Duodenal mucosa (tissue), 2 donors: Measurements from ENCODE around the gene TNNT1.

Experiments
- H3K27ac ChIP-seq: one replicate; pipeline ENCODE4 v1.7.0; 2013; ENCODE audit warnings: low read depth, low read length
- H3K27me3 ChIP-seq, 2 donors: one replicate each; pipeline ENCODE4 v1.7.0; 2013; ENCODE audit warnings: low read length in 2 of 2, control low read depth in 1 of 2; ENCODE audit not compliant: insufficient read depth in 2 of 2, control insufficient read depth in 1 of 2
- H3K36me3 ChIP-seq, 2 donors: one replicate each; pipeline ENCODE4 v1.7.0; 2013; ENCODE audit warnings: low read length in 2 of 2, control low read depth in 1 of 2; ENCODE audit not compliant: insufficient read depth in 2 of 2, control insufficient read depth in 1 of 2
- H3K4me1 ChIP-seq, 2 donors: one replicate each; pipeline ENCODE4 v1.7.0; 2013; ENCODE audit warnings: low read length in 2 of 2, control low read depth in 1 of 2; ENCODE audit not compliant: insufficient read depth in 2 of 2, control insufficient read depth in 1 of 2
- H3K4me3 ChIP-seq, 2 donors: one replicate each; pipeline ENCODE4 v1.7.0; 2013; ENCODE audit warnings: low read length in 2 of 2, low read depth in 1 of 2
- H3K9ac ChIP-seq, 2 donors: one replicate each; pipeline ENCODE4 v1.7.0; 2013; ENCODE audit warnings: low read length in 2 of 2, low read depth in 1 of 2
- H3K9me3 ChIP-seq, 2 donors: one replicate each; pipeline ENCODE4 v1.7.0; 2013; ENCODE audit warnings: low read length in 2 of 2, control low read depth in 1 of 2; ENCODE audit not compliant: control insufficient read depth in 1 of 2

TNNT1 gene

DNA sequence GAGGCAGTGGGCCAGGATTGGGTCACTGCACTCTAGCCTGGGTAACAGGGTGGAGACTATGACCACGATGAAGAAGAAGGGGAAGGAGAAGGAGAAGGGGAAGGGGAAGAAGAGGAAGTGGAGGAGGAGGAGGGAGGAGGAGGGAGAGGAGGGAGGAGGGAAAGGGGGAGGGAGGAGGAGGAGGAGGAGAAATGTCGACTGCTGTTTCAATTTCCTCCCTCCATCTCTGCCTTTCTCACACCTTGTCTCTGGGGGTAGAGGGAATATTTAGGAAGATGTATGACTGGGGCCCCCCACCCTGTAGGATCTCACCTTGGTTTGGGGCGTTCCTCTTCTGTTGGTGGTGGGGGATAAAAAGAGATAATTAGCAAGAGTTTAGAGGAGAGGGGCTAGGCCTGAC lies 3.8 kb downstream of the TNNT1 start:
- Histone ChIP-seq H3K9ac (no peak overlapping the region), H3K4me3 (no peak overlapping the region), H3K4me1 (no peaks in the 10 kb centered on the region), H3K27me3 (peaks cover 29% of the 10 kb centered on the region in 2 donors), H3K36me3 (no peaks in the 10 kb centered on the region), H3K27ac (no peak overlapping the region), H3K9me3 (no peaks in the 10 kb centered on the region)

DNA sequence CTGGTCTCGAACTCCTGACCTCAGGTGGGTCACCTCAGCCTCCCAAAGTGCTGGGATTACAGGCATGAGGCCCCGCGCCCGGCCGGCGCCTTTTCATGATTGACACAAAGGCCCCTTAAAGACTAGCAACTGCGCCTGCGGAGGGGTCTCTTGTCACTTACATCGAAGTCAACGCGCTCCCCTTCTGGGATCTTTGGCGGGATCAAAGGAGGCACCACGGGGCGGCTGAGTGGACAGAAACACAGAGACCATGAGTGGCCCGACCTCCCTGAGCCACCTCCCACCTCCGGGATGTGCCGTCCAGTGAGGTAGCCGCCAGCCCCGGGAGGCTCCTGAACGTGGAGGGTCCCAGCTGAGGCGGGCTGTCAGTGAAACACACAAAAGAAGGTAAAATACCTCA lies 7.3 kb downstream of the TNNT1 start:
- no peaks in the 10 kb centered on the region for H3K36me3 ChIP-seq

GRCh38 chr19:55137915-55138314 lies 11.1 kb downstream of the TNNT1 start:
- H3K27ac ChIP-seq: no peak overlapping the region
- peaks cover 10 to 28% of the 10 kb centered on the region in 2 donors for H3K27me3 ChIP-seq
- no peak overlapping the region for H3K9ac ChIP-seq
- no peak overlapping the region for H3K4me3 ChIP-seq
- no peaks in the 10 kb centered on the region for H3K36me3 ChIP-seq
- no peaks in the 10 kb centered on the region for H3K4me1 ChIP-seq
- H3K9me3 ChIP-seq: no peaks in the 10 kb centered on the region

More for the DNA sequence above, 7.3 kb downstream of the TNNT1 start:
- Histone ChIP-seq H3K9me3 (no peaks in the 10 kb centered on the region), H3K27ac (no peak overlapping the region), H3K9ac (no peak overlapping the region), H3K4me3 (no peak overlapping the region), H3K27me3 (peaks cover 11 to 23% of the 10 kb centered on the region in 2 donors), H3K4me1 (no peaks in the 10 kb centered on the region)

GRCh38 chr19:55136399-55137102 lies 12.5 kb downstream of the TNNT1 start:
- H3K27me3 ChIP-seq: peaks cover 10 to 27% of the 10 kb centered on the region in 2 donors
- H3K9ac ChIP-seq: no peak overlapping the region
- no peaks in the 10 kb centered on the region for H3K4me1 ChIP-seq
- H3K36me3 ChIP-seq: no peaks in the 10 kb centered on the region
- no peak overlapping the region for H3K27ac ChIP-seq
- H3K9me3 ChIP-seq: no peaks in the 10 kb centered on the region
- H3K4me3 ChIP-seq: no peak overlapping the region

DNA sequence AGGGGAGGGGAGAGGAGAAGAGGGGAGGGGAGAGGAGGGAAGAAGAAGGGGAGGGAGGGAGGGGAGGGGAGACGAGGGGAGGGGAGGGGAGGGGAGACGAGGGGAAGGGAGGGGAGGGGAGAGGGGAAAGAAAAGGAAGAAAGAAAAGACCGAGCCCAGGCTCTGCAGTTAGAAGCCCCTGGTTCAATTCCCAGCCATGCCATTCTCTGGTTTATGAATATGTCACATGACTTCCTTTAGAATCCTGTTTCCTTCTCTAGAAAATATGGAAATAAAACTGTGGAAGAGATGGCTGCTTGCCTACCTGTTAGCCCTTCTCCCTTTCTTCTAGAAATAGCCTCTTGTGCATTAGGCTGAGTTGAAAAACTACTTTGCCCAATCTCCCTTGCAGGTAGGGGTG lies 14.3 kb downstream of the TNNT1 start:
- no peak overlapping the region for H3K27ac ChIP-seq
- H3K36me3 ChIP-seq: no peaks in the 10 kb centered on the region
- no peaks in the 10 kb centered on the region for H3K4me1 ChIP-seq
- no peak overlapping the region for H3K9ac ChIP-seq
- H3K27me3 ChIP-seq: peaks cover 10 to 27% of the 10 kb centered on the region in 2 donors
- no peak overlapping the region for H3K4me3 ChIP-seq
- H3K9me3 ChIP-seq: no peaks in the 10 kb centered on the region

DNA sequence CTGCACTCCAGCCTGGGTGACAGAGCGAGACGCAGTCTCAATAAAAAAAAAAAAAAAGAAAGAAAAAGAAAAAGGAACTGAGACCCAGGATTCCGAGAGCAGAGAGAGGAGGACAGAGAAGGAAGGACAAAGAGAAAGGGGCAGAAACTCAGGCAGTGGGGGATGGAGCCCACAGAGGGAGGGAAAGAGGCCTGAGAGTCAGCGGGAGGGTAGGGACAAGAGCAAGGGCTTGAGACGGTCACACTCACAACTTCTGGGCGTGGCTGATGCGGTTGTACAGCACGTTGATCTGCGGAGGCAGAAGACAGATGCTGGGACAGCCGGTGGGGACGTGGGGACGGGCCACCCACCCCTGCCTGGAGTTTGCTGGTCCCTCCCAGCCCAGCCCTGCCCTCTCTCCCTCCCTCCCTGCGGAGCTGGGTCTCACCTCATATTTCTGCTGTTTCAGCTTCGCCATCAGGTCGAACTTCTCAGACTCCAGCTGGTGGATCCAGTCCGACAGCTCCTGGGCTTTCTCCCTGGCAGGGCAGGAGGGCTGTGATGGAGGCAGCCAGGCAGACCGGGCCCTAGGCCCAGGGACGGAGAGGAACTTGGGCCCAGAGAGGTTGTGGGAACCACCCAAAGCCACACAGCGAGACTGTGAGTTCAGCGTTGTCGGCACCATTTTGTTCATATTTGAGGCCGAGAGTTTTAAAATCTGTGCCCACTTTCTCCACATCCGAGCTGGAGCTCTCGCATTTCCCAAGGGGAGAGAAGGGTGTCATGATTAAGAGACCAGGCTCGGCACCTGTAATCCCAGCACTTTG lies 15.2 kb downstream of the TNNT1 start:
- no peaks in the 10 kb centered on the region for H3K9me3 ChIP-seq
- no peak overlapping the region for H3K4me3 ChIP-seq
- no peaks in the 10 kb centered on the region for H3K4me1 ChIP-seq
- H3K27ac ChIP-seq: no peak overlapping the region
- H3K36me3 ChIP-seq: no peaks in the 10 kb centered on the region
- H3K27me3 ChIP-seq: peaks cover 10 to 24% of the 10 kb centered on the region in 2 donors
- no peak overlapping the region for H3K9ac ChIP-seq

- peaks cover 10 to 24% of the 10 kb centered on the region in 2 donors for H3K27me3 ChIP-seq
- H3K36me3 ChIP-seq: no peaks in the 10 kb centered on the region
- H3K27ac ChIP-seq: no peak overlapping the region
These were observed 16.4 kb downstream of the TNNT1 start for GRCh38 chr19:55132453-55133129.

DNA sequence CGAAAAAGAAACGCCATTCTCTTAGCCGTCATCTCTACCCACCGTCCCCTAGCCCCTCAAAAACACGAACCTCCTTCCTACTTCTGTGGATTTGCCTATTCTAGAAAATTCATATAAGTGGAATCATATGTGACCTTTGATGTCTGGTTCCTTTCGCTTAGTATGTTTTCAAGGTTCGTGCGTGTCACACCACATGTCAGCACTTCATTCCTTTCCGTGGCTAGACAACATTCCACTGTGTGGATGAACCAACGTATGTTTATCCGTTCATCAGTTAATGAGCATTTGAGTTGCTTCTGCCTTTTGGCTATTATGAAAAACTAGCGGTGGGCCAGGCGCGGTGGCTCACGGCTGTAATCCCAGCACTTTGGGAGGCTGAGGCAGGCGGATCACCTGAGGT lies 17.6 kb downstream of the TNNT1 start:
- no peaks in the 10 kb centered on the region for H3K4me1 ChIP-seq
- H3K9me3 ChIP-seq: no peaks in the 10 kb centered on the region
- H3K27me3 ChIP-seq: peaks cover 4 to 17% of the 10 kb centered on the region in 2 donors
- no peak overlapping the region for H3K9ac ChIP-seq
- no peak overlapping the region for H3K4me3 ChIP-seq
- no peak overlapping the region for H3K27ac ChIP-seq
- H3K36me3 ChIP-seq: no peaks in the 10 kb centered on the region

More at GRCh38 chr19:55132453-55133129, 16.4 kb downstream of the TNNT1 start:
- Histone ChIP-seq H3K4me3 (no peak overlapping the region), H3K9me3 (no peaks in the 10 kb centered on the region), H3K4me1 (no peaks in the 10 kb centered on the region), H3K9ac (no peak overlapping the region)

DNA sequence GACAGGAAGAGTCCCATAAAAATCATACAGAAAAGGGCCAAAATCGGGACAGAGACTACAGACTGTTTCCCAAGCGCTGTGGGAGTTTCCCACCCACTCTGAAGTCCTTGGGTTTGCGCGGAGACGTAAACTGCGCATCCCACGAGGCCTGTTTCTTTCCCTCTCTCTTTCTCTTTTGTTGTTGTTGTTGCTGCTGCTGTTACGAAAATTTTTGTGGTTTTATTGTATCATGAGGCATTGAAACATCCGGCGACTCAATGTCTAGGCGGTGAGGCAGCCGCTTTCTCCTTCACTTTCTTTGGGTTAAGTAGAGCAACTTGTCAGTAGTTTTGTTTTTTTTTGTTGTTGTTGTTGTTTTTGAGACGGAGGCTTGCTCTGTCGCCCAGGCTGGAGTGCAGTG lies 30.0 kb downstream of the TNNT1 start:
- no peak overlapping the region for H3K4me3 ChIP-seq

More for the DNA sequence above, 30.0 kb downstream of the TNNT1 start:
- Histone ChIP-seq H3K27me3 (no peaks in the 10 kb centered on the region), H3K4me1 (peaks cover 20 to 30% of the 10 kb centered on the region in 2 donors), H3K36me3 (no peaks in the 10 kb centered on the region), H3K9me3 (no peaks in the 10 kb centered on the region), H3K27ac (no peak overlapping the region), H3K9ac (no peak overlapping the region)
